GM18505 (cell line): ENCODE measurements around the gene POLA2.
"Not testable (repeated sequence)": the region's sequence is repeated elsewhere in the genome, so short reads cannot be mapped to it uniquely, and the experiment has no call there.

Experiments used
- ATAC-seq: cut with Tn5 transposase; IDR thresholded peaks from one replicate; pipeline ENCODE4 v1.9.1; 2021; ENCODE audit not compliant: unreplicated experiment
- POLR2A ChIP-seq: IDR thresholded peaks from 4 replicates; pipeline ENCODE4 v1.6.1; 2011; ENCODE audit warnings: borderline replicate concordance; ENCODE audit not compliant: insufficient read depth, insufficient read length; ENCODE audit errors: extremely low read depth

POLA2 gene

DNA sequence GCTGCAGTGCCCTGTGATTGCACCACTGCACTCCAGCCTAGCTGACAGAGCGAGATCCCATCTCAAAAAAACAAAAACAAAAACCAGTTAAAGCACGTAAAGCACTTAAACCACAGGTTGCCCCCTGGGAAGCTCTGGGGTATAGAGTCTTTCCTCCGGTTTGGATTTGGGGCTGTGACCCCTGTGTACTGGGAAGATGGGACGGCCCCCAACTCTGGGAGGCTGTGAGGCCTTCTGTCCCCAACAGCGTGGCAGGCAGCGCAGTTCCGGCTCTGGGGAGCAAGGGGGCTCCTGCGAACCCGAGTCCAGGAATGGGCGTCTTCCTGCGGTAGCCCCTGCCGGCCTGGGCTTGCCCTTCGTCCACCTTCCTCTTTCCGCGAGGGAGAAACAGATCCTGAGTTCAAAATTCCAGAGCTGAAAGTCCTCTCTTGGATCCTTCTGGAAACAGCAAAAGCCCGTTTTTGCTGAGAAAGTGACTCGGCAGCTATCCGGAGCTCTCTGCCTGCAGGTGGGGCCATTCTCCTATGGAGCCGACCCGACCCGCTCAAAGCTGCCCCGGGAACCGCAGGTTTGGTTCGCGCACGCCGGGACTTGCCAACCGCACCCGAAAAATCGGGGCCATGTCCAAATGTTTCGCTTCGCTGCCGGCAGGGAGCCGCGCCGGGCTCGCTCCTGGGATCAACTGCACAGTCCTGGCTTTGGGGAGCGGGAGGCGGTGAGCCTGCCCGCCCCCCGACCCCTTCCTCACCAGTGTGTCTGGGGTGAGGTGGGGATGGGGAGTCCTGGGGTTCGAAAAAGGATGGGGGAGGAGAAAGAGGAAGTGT, 36.3 kb upstream of the POLA2 start:
- ATAC-seq: no peak
- TF ChIP-seq POLR2A: no peak

DNA sequence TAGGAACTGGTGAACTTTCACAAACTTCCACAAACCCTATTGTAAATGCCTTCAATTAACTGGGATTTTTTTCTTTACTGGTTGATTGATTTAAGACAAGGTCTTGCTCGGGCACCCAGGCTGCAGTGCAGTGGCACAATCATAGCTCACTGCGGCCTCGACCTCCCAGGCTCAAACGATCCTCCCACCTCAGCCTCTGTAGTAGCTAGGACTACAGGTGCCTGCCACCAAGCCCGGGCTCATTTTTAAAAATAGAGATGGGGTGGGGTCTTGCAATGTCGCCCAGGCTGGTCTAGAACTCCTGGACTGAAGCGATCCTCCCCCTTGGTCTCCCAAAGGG, 35.7 kb upstream of the POLA2 start:
- ATAC-seq: no peak
- no peak for TF ChIP-seq POLR2A

DNA sequence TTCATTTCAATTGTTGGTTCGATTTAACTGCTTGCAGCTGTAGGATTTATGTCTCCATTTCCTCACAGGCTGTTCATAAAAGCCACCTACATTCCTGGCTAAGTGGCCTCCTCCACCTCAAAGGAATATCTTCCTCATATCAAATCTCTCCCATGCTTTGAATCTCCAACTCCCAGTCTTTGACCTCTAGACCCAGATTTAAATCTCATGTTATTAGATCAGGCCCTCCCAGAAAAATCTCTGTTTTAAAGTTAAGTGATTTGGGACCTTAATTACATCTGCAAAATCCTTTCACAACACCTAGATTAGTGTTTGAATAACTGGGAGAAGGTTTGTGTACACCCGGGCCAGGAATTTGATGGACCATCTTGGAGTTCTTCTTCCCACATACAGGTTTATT, 33.9 kb upstream of the POLA2 start:
- no peak for TF ChIP-seq POLR2A
- no peak for ATAC-seq

DNA sequence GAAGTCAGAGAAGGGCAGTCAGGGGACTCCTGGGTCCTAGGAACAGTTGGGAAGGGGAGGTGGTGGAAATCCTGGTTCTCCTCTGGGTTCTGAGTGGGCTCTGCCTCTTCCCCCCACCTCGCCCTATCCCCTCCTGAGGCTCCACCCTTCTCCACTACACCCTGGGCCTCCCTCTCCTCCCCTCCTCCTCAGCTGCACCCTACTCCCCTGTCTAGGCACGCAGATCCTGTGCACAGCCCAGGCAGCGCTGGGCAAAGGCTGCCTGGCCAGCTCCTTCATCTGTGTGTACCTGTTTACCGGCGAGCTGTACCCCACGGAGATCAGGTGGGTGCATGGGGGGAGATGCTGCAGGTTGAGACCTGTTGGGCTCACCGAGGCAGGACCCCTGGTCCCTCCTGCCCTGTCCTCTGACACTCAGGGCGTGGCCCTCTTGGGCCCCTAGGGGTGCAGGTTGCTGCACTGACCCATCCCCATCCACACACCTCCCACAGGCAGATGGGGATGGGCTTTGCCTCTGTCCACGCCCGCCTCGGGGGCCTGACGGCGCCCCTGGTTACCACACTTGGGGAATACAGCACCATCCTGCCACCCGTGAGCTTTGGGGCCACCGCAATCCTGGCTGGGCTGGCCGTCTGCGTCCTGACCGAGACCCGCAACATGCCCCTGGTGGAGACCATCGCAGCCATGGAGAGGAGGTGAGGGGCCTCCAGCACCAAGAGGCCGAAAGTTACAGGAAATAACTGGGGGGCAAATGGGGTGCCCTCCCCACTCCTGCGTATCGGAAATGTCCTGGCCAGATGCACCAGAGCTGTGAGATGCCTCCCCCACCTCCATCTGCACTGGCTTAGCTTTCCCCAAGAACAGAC, 25.3 kb upstream of the POLA2 start:
- no peak for TF ChIP-seq POLR2A
- no peak for ATAC-seq

DNA sequence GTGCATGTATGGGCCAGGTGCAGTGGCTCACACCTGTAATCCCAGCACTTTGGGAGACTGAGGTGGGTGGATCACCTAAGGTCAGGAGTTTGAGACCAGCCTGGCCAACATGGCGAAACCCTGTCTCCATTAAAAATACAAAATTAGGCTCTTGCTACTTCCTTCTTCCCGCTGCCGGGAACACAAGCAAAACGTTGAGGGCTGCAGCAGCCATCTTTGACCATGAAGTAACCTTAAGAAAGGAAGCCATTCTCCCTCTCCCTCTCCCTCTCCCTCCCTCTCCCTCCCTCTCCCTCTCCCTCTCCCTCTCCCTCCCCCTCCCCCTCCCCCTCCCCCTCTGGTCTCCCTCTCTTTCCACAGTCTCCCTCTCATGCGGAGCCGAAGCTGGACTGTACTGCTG, 23.5 kb upstream of the POLA2 start:
- ATAC-seq: not testable (repeated sequence)

DNA sequence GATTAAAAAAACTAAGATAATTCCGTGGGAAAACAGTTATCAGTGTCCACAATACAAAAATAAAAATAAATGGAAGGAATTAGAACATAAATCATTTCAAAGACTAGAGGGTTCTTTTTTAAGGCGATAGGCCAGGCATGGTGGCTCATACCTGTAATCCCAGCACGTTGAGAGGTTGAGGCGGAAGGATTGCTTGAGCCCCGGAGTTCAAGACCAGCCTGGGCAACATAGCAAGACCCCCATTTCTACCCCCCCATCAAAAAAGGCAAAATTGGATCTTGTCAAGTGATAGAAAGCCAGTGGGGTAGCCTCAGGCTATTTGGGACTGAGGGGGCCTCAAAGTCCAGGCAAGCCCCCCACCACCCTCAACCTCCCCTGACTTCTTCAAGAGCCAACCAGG, 20.6 kb upstream of the POLA2 start:
- ATAC-seq: no peak

DNA sequence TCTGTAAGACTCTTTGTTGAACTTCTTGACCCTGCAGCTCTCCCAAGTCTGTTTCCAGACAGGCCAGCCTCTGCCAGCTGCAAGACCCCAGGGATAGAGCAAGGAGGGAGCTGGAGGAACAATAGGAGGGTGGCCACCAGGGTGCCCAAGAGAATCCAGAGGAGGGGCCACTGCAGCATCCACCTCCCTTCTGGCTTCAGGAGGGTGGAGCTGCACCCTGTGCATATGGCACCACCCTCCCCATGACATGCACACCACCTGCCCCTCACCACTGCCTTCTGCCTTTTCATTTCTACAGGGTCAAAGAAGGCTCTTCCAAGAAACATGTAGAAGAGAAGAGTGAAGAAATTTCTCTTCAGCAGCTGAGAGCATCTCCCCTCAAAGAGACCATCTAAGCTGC, 20.1 kb upstream of the POLA2 start:
- no peak for TF ChIP-seq POLR2A
- no peak for ATAC-seq

More for the DNA sequence above, 20.6 kb upstream of the POLA2 start:
- no peak for TF ChIP-seq POLR2A

DNA sequence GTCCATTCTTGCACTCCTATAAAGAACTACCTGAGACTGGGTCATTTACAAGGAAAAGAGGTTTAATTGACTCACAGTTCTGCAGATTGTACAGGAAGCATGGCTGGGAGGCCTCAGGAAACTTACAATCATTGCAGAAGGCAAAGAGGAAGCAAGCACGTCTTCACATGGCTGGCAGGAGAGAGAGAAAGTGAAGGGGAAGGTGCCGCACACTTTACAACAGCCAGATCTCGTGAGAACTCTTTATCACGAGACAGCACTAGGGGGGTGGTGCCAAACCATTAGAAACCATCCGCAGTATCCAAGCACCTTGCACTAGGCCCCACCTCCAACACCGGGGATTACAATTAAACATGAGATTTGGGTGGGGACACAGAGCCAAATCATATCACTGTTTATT, 19.4 kb upstream of the POLA2 start:
- ATAC-seq: no peak
- TF ChIP-seq POLR2A: no peak

DNA sequence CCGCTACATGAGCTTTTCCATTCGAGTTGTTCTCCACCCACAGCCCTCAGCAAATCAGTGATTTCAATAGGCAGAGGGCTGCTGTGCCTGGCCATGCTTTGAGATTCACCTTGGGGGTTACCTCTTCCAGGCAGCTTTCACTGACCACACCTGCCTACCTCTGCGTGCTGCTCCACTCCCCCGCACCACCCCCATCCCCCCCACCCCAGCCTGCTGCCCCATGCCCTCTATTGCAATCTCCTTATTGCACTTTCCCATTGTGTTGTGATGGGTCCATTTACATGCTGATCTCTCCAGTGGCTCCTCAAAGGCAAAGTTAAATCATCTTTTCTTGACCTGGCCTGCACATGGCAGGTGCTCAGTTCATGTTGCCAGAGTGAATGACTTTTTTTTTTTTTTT, 18.0 kb upstream of the POLA2 start:
- TF ChIP-seq POLR2A: no peak
- no peak for ATAC-seq

DNA sequence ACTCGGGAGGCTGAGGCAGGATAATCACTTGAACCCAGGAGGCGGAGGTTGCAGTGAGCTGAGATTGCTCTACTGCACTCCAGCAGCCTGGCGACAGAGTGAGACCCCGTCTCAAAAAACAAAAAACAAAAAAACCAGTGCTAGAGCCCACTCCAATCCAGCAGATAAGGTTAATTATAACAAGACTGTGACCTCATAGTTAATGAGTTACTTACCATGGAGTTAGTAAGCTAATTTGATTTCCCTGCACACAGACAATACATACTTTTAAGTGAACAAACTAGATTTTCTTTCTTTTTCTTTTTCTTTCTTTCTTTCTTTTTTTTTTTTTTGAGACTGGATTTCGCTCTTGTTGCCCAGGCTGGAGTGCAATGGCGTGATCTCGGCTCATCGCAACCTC, 16.7 kb upstream of the POLA2 start:
- ATAC-seq: not testable (repeated sequence)

DNA sequence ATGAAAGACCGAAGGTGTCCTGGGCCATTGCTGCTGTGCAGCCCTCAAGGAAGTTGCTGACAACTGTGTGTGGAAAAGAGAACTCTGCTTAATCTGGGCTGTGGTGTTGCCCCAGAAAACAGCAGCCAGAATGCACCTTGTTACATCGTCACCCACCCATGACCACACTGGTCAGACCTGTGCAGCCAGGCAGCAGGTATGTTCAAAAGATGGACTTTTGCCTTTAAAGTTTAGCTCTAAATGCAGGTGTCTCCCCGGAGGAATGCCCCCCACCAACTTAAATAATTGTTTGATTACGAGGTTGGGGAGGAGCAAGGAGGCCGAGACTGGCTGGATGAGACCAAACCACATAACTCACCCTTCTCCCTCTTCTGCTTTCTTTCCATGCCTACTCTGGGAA, 15.3 kb upstream of the POLA2 start:
- no peak for ATAC-seq
- TF ChIP-seq POLR2A: no peak

DNA sequence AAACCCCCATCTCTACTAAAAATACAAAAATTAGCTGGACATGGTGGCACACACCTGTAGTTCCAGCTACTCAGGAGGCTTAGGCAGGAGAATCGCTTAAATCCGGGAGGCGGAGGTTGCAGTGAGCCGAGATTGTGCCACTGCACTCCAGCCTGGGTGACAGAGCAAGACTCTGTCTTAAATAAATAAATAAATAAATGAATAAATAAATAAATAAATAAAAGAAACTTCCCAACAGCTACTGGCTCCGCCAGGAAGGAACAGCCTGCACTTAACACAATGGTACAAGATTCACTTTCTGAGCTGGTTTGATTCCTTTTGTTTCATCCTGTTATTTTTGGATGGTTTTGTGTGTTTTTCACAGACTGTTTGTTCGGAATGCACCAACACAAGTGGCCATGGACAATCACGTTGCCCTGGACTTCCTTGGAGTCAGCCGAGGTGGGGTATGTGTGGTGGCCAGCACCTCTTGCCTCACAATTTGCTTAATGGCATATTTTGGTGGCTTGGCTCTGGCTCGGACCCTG, 13.5 kb upstream of the POLA2 start:
- ATAC-seq: not testable (repeated sequence)

DNA sequence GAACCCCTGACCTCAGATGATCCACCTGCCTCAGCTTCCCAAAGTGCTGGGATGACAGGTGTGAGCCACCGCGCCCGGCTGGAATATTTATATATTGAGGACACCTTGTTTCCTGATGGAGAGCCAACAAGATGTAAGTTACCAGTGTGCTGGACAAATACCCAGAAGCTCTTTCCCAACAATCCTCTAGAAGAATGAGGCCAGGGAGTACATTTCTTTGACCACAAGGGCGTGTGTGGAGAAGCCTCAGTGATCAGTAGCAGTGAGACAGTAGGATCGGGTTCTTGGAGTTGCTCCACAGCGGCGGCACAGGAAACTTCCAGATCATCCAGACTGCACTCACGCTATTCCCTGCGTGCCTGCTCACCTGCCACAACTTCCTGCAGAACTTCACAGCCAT, 10.3 kb upstream of the POLA2 start:
- no peak for TF ChIP-seq POLR2A
- ATAC-seq: no peak

DNA sequence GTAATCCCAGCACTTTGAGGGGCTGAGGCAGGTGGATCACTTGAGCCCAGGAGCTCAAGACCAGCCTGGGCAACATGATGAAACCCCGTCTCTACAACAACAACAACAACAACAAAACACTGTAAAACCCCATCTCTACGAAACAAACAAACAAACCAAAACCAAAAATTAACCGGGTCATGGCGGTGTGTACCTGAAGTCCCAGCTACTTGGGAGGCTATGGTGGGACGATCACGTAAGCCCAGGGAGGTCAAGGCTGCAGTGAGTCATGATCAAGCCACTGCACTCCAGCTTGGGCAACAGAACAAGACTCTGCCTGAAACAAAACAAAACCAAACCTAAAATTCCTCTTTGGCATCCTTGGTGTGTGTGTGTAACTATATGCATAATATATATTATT, 7.0 kb upstream of the POLA2 start:
- TF ChIP-seq POLR2A: no peak
- ATAC-seq: no peak
